HUES48 (cell line): Measurements from ENCODE around the gene NYNRIN.

Source experiments
- H3K27ac ChIP-seq: one replicate; pipeline ENCODE4 v1.7.0; 2013; ENCODE audit warnings: low read depth, low read length, inconsistent platforms
- H3K27me3 ChIP-seq: 2 replicates; pipeline ENCODE4 v1.6.1; 2013; ENCODE audit warnings: mild to moderate bottlenecking, low read length; ENCODE audit not compliant: control insufficient read depth, insufficient read depth
- H3K36me3 ChIP-seq: 2 replicates; pipeline ENCODE4 v1.6.1; 2013; ENCODE audit warnings: low read length; ENCODE audit not compliant: control insufficient read depth, insufficient read depth
- H3K4me1 ChIP-seq: 2 replicates; pipeline ENCODE4 v1.6.1; 2013; ENCODE audit warnings: mild to moderate bottlenecking, low read length; ENCODE audit not compliant: control insufficient read depth, insufficient read depth
- H3K4me3 ChIP-seq: 2 replicates; pipeline ENCODE4 v1.5.1; 2013; ENCODE audit warnings: mild to moderate bottlenecking, low read depth, low read length
- H3K9ac ChIP-seq: 2 replicates; pipeline ENCODE4 v1.6.1; 2013; ENCODE audit warnings: mild to moderate bottlenecking, low read depth, low read length, moderate library complexity
- H3K9me3 ChIP-seq: 2 replicates; pipeline ENCODE4 v1.6.1; 2013; ENCODE audit warnings: low read length; ENCODE audit not compliant: control insufficient read depth, insufficient read depth

The NYNRIN gene

GRCh38 chr14:24416254-24416931 is 17.6 kb downstream of the NYNRIN start:
- no peaks in the 10 kb centered on the region for H3K9me3 ChIP-seq
- H3K36me3 ChIP-seq, result peaks cover 30% of the 10 kb centered on the region
- H3K27ac ChIP-seq, result no peak overlapping the region
- H3K4me1 ChIP-seq, result no peaks in the 10 kb centered on the region
- no peak overlapping the region for H3K9ac ChIP-seq
- H3K27me3 ChIP-seq, result 0 out of 2 replicates have a peak, but pooled peaks cover 8% of the 10 kb centered on the region
- H3K4me3 ChIP-seq, result no peak overlapping the region

DNA sequence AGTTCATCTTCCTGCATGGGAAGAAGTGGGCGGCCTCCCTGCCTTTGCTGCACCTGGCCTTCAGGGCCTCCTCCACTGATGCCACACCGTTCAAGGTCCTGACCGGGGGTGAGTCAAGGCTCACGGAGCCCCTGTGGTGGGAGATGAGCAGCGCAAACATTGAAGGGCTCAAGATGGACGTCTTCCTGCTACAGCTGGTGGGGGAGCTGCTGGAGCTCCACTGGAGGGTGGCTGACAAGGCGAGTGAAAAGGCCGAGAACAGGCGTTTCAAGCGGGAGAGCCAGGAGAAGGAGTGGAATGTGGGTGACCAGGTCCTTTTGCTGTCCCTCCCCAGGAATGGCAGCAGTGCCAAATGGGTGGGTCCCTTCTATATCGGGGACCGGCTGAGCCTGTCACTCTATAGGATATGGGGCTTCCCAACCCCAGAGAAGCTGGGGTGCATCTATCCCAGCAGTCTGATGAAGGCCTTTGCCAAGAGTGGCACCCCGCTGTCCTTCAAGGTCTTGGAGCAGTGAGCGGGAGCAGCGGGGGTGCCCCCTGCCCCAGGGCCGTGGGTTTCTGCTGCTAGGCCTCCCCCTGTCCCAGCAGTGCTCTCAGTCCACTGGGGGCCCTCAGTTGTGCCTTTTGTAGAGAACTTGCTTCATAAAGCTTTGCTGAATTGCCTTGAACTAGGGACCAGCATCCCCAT is 18.3 kb downstream of the NYNRIN start:
- H3K9ac ChIP-seq, result no peak overlapping the region
- H3K4me3 ChIP-seq, result no peak overlapping the region
- no peaks in the 10 kb centered on the region for H3K9me3 ChIP-seq
- H3K27me3 ChIP-seq, result 0 out of 2 replicates have a peak, but pooled peaks cover 11% of the 10 kb centered on the region
- peaks cover 30% of the 10 kb centered on the region for H3K36me3 ChIP-seq
- no peaks in the 10 kb centered on the region for H3K4me1 ChIP-seq
- H3K27ac ChIP-seq, result no peak overlapping the region

- Histone ChIP-seq H3K4me1 (no peaks in the 10 kb centered on the region), H3K9me3 (no peaks in the 10 kb centered on the region), H3K27me3 (0 out of 2 replicates have a peak, but pooled peaks cover 12% of the 10 kb centered on the region), H3K27ac (no peak overlapping the region), H3K9ac (no peak overlapping the region), H3K36me3 (peaks cover 25% of the 10 kb centered on the region), H3K4me3 (no peak overlapping the region)
Measured at GRCh38 chr14:24417832-24418491, 19.2 kb downstream of the NYNRIN start.

DNA sequence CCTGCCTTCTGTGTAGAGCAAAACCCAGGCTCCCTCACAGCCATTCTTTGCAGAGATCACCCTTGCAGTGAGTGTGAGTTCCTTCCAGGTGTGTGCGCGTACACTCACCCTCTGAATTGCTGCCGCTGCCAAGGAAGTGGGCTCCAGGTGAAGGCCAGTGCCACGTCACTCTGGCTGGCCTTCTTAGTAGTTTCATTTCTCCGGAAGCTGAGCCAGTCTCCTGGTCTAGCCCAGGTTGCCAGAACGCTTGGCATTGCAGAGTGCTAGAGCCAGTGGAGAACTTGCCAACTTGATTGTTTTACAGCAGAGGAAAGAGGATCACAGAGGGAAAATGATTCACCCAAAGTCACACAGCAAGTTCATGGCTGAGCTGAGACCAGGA is 19.7 kb downstream of the NYNRIN start:
- Histone ChIP-seq H3K4me1 (no peaks in the 10 kb centered on the region), H3K9ac (no peak overlapping the region), H3K27ac (no peak overlapping the region), H3K9me3 (no peaks in the 10 kb centered on the region), H3K4me3 (no peak overlapping the region), H3K36me3 (peaks cover 20% of the 10 kb centered on the region), H3K27me3 (0 out of 2 replicates have a peak, but pooled peaks cover 12% of the 10 kb centered on the region)

DNA sequence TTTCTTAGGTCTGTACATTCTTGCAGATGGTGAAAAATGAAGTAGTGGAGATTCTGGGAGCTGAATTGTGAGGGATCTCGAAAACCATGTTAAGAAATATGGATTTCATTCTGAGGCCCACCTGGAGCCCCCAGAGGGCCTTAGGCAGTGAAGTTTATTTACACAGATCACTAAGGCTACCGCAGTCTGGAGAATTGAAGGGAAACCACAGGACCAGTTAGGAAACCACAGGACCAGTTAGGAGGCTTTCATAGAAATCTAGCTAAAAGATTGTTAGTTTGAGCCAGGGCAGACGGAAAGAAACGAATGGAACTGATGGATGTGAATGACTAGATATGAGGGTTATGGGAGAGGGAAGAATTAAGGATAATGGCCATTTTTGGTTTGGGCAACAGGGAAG is 23.5 kb downstream of the NYNRIN start:
- Histone ChIP-seq H3K27me3 (0 out of 2 replicates have a peak, but pooled peaks cover 12% of the 10 kb centered on the region), H3K9ac (no peak overlapping the region), H3K27ac (no peak overlapping the region), H3K4me1 (0 out of 2 replicates have a peak, but pooled peaks cover 5% of the 10 kb centered on the region), H3K4me3 (no peak overlapping the region), H3K9me3 (no peaks in the 10 kb centered on the region), H3K36me3 (no peaks in the 10 kb centered on the region)

- H3K4me3 ChIP-seq, result no peak overlapping the region
- peaks cover 12% of the 10 kb centered on the region; the same call in 1 of the 2 replicates for H3K27me3 ChIP-seq
- no peak overlapping the region for H3K27ac ChIP-seq
- H3K9ac ChIP-seq, result no peak overlapping the region
- no peaks in the 10 kb centered on the region for H3K9me3 ChIP-seq
- no peaks in the 10 kb centered on the region for H3K36me3 ChIP-seq
- 0 out of 2 replicates have a peak, but pooled peaks cover 5% of the 10 kb centered on the region for H3K4me1 ChIP-seq
Measured at GRCh38 chr14:24422694-24423601, 24.1 kb downstream of the NYNRIN start.

DNA sequence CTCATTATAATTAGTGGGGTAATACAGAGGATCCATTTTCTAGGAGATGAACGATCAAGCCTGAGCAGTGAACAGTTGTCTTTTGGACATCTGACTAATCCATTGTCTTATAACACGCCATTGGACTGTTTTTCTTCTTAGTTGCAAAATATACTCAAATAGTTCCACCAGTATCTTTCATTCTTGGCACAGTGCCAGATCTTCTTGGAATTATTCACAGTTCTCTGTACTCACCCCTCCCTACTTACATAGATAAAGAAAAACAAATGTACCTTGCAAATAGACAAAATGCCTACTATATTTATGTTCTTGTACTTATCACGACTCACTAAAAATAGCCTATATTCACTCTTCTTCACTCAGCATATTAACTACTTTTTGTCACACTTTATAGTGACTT is 26.9 kb downstream of the NYNRIN start:
- H3K9ac ChIP-seq, result no peak overlapping the region
- H3K36me3 ChIP-seq, result no peaks in the 10 kb centered on the region
- peaks cover 15% of the 10 kb centered on the region; the same call in 1 of the 2 replicates for H3K27me3 ChIP-seq
- no peak overlapping the region for H3K4me3 ChIP-seq
- peaks cover 9% of the 10 kb centered on the region; the same call in 1 of the 2 replicates for H3K4me1 ChIP-seq
- no peaks in the 10 kb centered on the region for H3K9me3 ChIP-seq
- H3K27ac ChIP-seq, result no peak overlapping the region

DNA sequence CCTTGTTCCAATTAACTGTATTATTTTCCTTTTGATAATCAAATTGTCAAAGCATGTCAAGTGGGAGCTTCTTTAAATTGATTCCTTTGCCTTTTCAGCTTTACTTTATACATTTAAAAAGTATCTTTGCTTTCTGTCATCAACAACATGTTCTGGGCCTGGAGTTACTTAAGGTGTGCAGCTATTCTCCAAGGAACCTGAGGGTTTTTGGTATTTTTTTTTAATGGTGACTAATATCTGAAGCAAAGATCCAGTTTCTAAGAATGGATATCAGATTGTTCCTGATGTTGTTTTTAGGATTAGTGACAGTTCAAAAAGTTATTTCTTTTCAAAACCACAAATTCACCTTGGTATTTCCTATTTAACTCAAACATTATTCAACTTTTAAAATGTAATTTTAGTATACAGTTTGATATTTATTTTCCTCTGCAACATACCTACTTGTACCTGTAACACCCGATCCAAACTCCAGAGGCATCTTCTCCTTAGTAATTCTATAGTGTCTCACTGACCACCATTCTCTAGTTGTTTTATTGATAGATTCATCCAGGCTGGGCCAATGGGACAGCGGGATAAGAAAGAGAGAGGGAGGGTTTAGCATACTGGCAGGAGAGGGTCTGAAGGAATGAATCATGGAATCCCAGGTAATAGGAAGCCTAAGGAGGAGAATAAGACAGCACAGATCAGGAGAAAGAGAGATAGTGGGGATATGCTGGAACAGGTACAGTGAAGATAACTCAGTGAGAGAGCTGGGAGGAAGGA is 27.5 kb downstream of the NYNRIN start:
- H3K4me1 ChIP-seq, result peaks cover 15% of the 10 kb centered on the region; the same call in 1 of the 2 replicates
- no peak overlapping the region for H3K9ac ChIP-seq
- H3K27ac ChIP-seq, result no peak overlapping the region
- H3K27me3 ChIP-seq, result peaks cover 15% of the 10 kb centered on the region; the same call in 1 of the 2 replicates
- no peaks in the 10 kb centered on the region for H3K36me3 ChIP-seq
- no peaks in the 10 kb centered on the region for H3K9me3 ChIP-seq
- H3K4me3 ChIP-seq, result no peak overlapping the region

GRCh38 chr14:24426912-24427536 is 28.2 kb downstream of the NYNRIN start:
- H3K27me3 ChIP-seq, result peaks cover 13% of the 10 kb centered on the region; the same call in 1 of the 2 replicates
- no peak overlapping the region for H3K9ac ChIP-seq
- peaks cover 17% of the 10 kb centered on the region; the same call in 1 of the 2 replicates for H3K4me1 ChIP-seq
- H3K36me3 ChIP-seq, result no peaks in the 10 kb centered on the region
- no peaks in the 10 kb centered on the region for H3K9me3 ChIP-seq
- H3K27ac ChIP-seq, result no peak overlapping the region
- H3K4me3 ChIP-seq, result no peak overlapping the region
